ENCODE results near the gene STK26.
A peak's percentile ranks its signal among the peaks of the same experiment; 100 is the strongest.
"Not testable (repeated sequence)": the region's sequence is repeated elsewhere in the genome, so short reads cannot be mapped to it uniquely, and the experiment has no call there.

STK26 gene

GRCh38 chrX:132092439-132093065 lies 69.5 kb downstream of the STK26 start:
- H3K4me3 ChIP-seq (replicated peaks; ENCODE audit: insufficient read depth, low read length), result no peak overlapping the region

GRCh38 chrX:132093239-132093860 lies 70.2 kb downstream of the STK26 start:
- no peaks in the 10 kb centered on the region for H3K27me3 ChIP-seq (ENCODE audit: insufficient read depth, poor library complexity, severe bottlenecking)
- no peak for TF ChIP-seq POLR2AphosphoS5 (IDR thresholded peaks at IDR 0.05; ENCODE audit: low read depth)
- TF ChIP-seq CTCF (IDR thresholded peaks at IDR 0.05; ENCODE audit: insufficient read depth, low read length), result no peak
- no peak for TF ChIP-seq SPI1 (IDR thresholded peaks at IDR 0.05; ENCODE audit: borderline replicate concordance, low read depth)
- no peak for TF ChIP-seq REST (IDR thresholded peaks at IDR 0.05; ENCODE audit: insufficient replicate concordance, low read depth)
- no peak for TF ChIP-seq GABPA (IDR thresholded peaks at IDR 0.05; ENCODE audit: low read depth)
- H3K27ac ChIP-seq (replicated peaks), result no peak overlapping the region
- no peak for DNase-seq (ENCODE audit: low read depth in 1 of 2, low spot score in 1 of 2)
- no peak overlapping the region for H3K4me3 ChIP-seq (replicated peaks; ENCODE audit: insufficient read depth, low read length)

More at GRCh38 chrX:132092439-132093065, 69.5 kb downstream of the STK26 start:
- TF ChIP-seq REST (IDR thresholded peaks at IDR 0.05; ENCODE audit: insufficient replicate concordance, low read depth), result no peak
- TF ChIP-seq POLR2AphosphoS5 (IDR thresholded peaks at IDR 0.05; ENCODE audit: low read depth), result no peak
- TF ChIP-seq CTCF (IDR thresholded peaks at IDR 0.05; ENCODE audit: insufficient read depth, low read length), result peak; percentile 52
- H3K27ac ChIP-seq (replicated peaks), result no peak overlapping the region
- DNase-seq (ENCODE audit: low read depth in 1 of 2, low spot score in 1 of 2), result peak in 1 of 2 experiments; percentile 61
- H3K27me3 ChIP-seq (ENCODE audit: insufficient read depth, poor library complexity, severe bottlenecking), result no peaks in the 10 kb centered on the region

- TF ChIP-seq GABPA (IDR thresholded peaks at IDR 0.05; ENCODE audit: low read depth) (no peak), SPI1 (IDR thresholded peaks at IDR 0.05; ENCODE audit: borderline replicate concordance, low read depth) (no peak), REST (IDR thresholded peaks at IDR 0.05; ENCODE audit: insufficient replicate concordance, low read depth) (no peak), CTCF (IDR thresholded peaks at IDR 0.05; ENCODE audit: insufficient read depth, low read length) (no peak), POLR2AphosphoS5 (IDR thresholded peaks at IDR 0.05; ENCODE audit: low read depth) (no peak)
- Histone ChIP-seq H3K4me3 (replicated peaks; ENCODE audit: insufficient read depth, low read length) (no peak overlapping the region), H3K27ac (replicated peaks) (no peak overlapping the region), H3K27me3 (ENCODE audit: insufficient read depth, poor library complexity, severe bottlenecking) (no peaks in the 10 kb centered on the region)
- DNase-seq (ENCODE audit: low read depth in 1 of 2, low spot score in 1 of 2), result no peak
Measured at GRCh38 chrX:132094164-132094563, 71.1 kb downstream of the STK26 start.

- H3K27ac ChIP-seq (replicated peaks); H3K27me3 ChIP-seq (ENCODE audit: insufficient read depth, poor library complexity, severe bottlenecking); H3K4me3 ChIP-seq (replicated peaks; ENCODE audit: insufficient read depth, low read length); DNase-seq (ENCODE audit: low read depth in 1 of 2, low spot score in 1 of 2): not testable (repeated sequence)
Measured at GRCh38 chrX:132098704-132099103, 75.6 kb downstream of the STK26 start.
